Liver (tissue), 9 donors: ENCODE results near the gene SERPINA7. TPM values are rescaled to one million over a fixed set of nuclear protein-coding genes. Genes with fewer than 3 reads are reported as not detected.

Source experiments
- DNase-seq: peaks from one replicate; pipeline ENCODE4 v3.0.0-alpha.2; 2017; ENCODE audit warnings: low spot score
- H3K27ac ChIP-seq, 2 donors: one replicate each; pipeline ENCODE4 v1.7.0; 2013; ENCODE audit warnings: inconsistent platforms in 2 of 2, low read length in 2 of 2, control low read depth in 1 of 2, low read depth in 1 of 2, mild to moderate bottlenecking in 1 of 2
- H3K27me3 ChIP-seq, 4 donors: one replicate each; pipeline versions ENCODE4 v1.6.1 to v1.7.0; 2013; ENCODE audit warnings: low read length in 3 of 4, inconsistent platforms in 1 of 4, mild to moderate bottlenecking in 1 of 4, moderate library complexity in 1 of 4; ENCODE audit not compliant: control insufficient read depth in 4 of 4, insufficient read depth in 4 of 4
- H3K36me3 ChIP-seq, 4 donors: one replicate each; pipeline versions ENCODE4 v1.6.1 to v1.7.0; 2013; ENCODE audit warnings: low read length in 3 of 4, mild to moderate bottlenecking in 3 of 4, low read depth in 1 of 4, moderate library complexity in 1 of 4; ENCODE audit not compliant: control insufficient read depth in 4 of 4, insufficient read depth in 3 of 4
- H3K4me1 ChIP-seq, 4 donors: one replicate each; pipeline versions ENCODE4 v1.6.1 to v1.7.0; 2013; ENCODE audit warnings: low read length in 3 of 4, mild to moderate bottlenecking in 3 of 4, moderate library complexity in 1 of 4; ENCODE audit not compliant: control insufficient read depth in 4 of 4, insufficient read depth in 4 of 4
- H3K4me3 ChIP-seq, 3 donors: one replicate each; pipeline versions ENCODE4 v1.6.1 to v1.7.0; 2013; ENCODE audit warnings: low read length in 3 of 3, control low read depth in 1 of 3, low read depth in 1 of 3, mild to moderate bottlenecking in 1 of 3
- H3K9ac ChIP-seq, 2 donors: one replicate each; pipeline ENCODE4 v1.7.0; 2013; ENCODE audit warnings: low read length in 2 of 2, mild to moderate bottlenecking in 2 of 2, moderate library complexity in 2 of 2, control low read depth in 1 of 2, low read depth in 1 of 2
- H3K9me3 ChIP-seq, 4 donors: one replicate each; pipeline versions ENCODE4 v1.6.1 to v1.7.0; 2013; ENCODE audit warnings: low read length in 3 of 4; ENCODE audit not compliant: control insufficient read depth in 4 of 4
- EGR1 ChIP-seq, 2 donors: IDR thresholded peaks; 2 replicates each; pipeline ENCODE4 v1.6.1; 2016 to 2018; ENCODE audit warnings: antibody characterized with exemption in 2 of 2, low read depth in 2 of 2
- FOXA1 ChIP-seq: IDR thresholded peaks from 2 replicates; pipeline ENCODE4 v1.6.1; 2016; ENCODE audit warnings: antibody characterized with exemption
- FOXA2 ChIP-seq: IDR thresholded peaks from 2 replicates; pipeline ENCODE4 v1.6.1; 2016; ENCODE audit warnings: antibody characterized with exemption
- GABPA ChIP-seq, 2 donors: IDR thresholded peaks in 1 of 2; conservative IDR thresholded peaks in 1 of 2; 2 replicates each; pipeline ENCODE4 v1.6.1; 2016; ENCODE audit warnings: antibody characterized with exemption in 2 of 2, mild to moderate bottlenecking in 1 of 2, moderate library complexity in 1 of 2
- HNF4A ChIP-seq, 2 donors: conservative IDR thresholded peaks; 2 replicates each; pipeline ENCODE4 v1.6.1; 2016; ENCODE audit warnings: antibody characterized with exemption in 2 of 2, mild to moderate bottlenecking in 2 of 2
- HNF4G ChIP-seq: IDR thresholded peaks from 2 replicates; pipeline ENCODE4 v1.6.1; 2016; ENCODE audit warnings: antibody characterized with exemption
- JUND ChIP-seq, 2 donors: IDR thresholded peaks; 2 replicates each; pipeline ENCODE4 v1.6.1; 2016; ENCODE audit warnings: antibody characterized with exemption in 2 of 2
- NR2F2 ChIP-seq: IDR thresholded peaks from 2 replicates; pipeline ENCODE4 v1.6.1; 2016; ENCODE audit warnings: antibody characterized with exemption
- RAD21 ChIP-seq, 2 donors: IDR thresholded peaks; 2 replicates each; pipeline ENCODE4 v1.6.1; 2016; ENCODE audit warnings: antibody characterized with exemption in 2 of 2, mild to moderate bottlenecking in 2 of 2
- RXRA ChIP-seq, 2 donors: IDR thresholded peaks; 2 replicates each; pipeline ENCODE4 v1.6.1; 2017 to 2018; ENCODE audit warnings: antibody characterized with exemption in 2 of 2, mild to moderate bottlenecking in 1 of 2
- SP1 ChIP-seq: IDR thresholded peaks from 2 replicates; pipeline ENCODE4 v1.6.1; 2018; ENCODE audit warnings: antibody characterized with exemption, mild to moderate bottlenecking
- TAF1 ChIP-seq: conservative IDR thresholded peaks from 2 replicates; pipeline ENCODE4 v1.6.1; 2016; ENCODE audit warnings: antibody characterized with exemption, mild to moderate bottlenecking
- YY1 ChIP-seq: IDR thresholded peaks from 2 replicates; pipeline ENCODE4 v1.6.1; 2016; ENCODE audit warnings: antibody characterized with exemption, mild to moderate bottlenecking
- polyA plus RNA-seq, 2 donors: library from polyadenylated mRNA; stranded (reverse) in 1 of 2; unstranded in 1 of 2; fragments of 200-250 nt in 1 of 2; fragments of >200 nt in 1 of 2; fragmentation: Nextera tagmentation in 1 of 2; extraction: Ambion mirVana in 1 of 2; gene quantifications; one replicate each; pipeline versions ENCODE4 v1.2.1 to v1.2.3, GENCODE V29; 2013 to 2015
- total RNA-seq, 2 donors: library from RNA; depleted of rRNA; stranded (reverse); fragments of >200 nt; gene quantifications; one replicate each; pipeline ENCODE4 v1.2.3, GENCODE V29; 2014
- TF ChIP-seq, protein P1 (sequence below): IDR thresholded peaks from 2 replicates; pipeline ENCODE4 v1.6.1; 2016; ENCODE audit warnings: antibody characterized with exemption
- TF ChIP-seq, protein P2 (sequence below): IDR thresholded peaks from 2 replicates; pipeline ENCODE4 v1.6.1; 2016; ENCODE audit warnings: antibody characterized with exemption
- TF ChIP-seq, protein P3 (sequence below): IDR thresholded peaks from 2 replicates; pipeline ENCODE4 v1.6.1; 2016; ENCODE audit warnings: antibody characterized with exemption
- TF ChIP-seq, protein P4 (sequence below): fragments of 150-350 bp; IDR thresholded peaks from 2 replicates; pipeline ENCODE4 v1.5.1; 2017; ENCODE audit warnings: improper control_type of control experiment, low read depth, low read length; ENCODE audit not compliant: missing input control
- TF ChIP-seq, protein P5 (sequence below): IDR thresholded peaks from 2 replicates; pipeline ENCODE4 v1.6.1; 2016; ENCODE audit warnings: antibody characterized with exemption, mild to moderate bottlenecking
- donor health status: healthy.
- donor health status: healthy.
- donor health status: healthy.
- donor health status: healthy.
- donor health status: healthy.

The SERPINA7 gene, protein sequence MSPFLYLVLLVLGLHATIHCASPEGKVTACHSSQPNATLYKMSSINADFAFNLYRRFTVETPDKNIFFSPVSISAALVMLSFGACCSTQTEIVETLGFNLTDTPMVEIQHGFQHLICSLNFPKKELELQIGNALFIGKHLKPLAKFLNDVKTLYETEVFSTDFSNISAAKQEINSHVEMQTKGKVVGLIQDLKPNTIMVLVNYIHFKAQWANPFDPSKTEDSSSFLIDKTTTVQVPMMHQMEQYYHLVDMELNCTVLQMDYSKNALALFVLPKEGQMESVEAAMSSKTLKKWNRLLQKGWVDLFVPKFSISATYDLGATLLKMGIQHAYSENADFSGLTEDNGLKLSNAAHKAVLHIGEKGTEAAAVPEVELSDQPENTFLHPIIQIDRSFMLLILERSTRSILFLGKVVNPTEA
- total RNA-seq (100 to 1,000 TPM; 158 to 325 TPM), polyA plus RNA-seq (100 to 1,000 TPM; 172 to 235 TPM)

DNA sequence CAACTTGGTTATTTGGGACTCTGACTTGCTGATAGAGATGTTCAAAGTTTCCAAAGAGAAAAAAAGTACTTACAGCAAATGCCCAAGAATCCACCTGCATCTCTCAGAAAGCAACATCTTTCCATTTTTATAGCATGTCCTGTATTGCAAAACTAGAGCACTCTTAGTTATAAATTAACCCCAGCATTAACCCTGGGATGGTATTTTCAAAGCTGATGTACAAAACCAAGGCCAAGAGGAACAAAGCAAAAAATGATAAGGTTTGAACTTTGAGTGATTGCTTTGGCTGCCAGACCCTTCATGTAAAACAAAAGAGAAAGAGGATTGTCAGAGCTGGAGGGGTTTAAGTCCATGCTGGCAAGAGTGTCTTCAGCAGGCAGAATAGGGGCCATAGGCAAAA is at the start of gene SERPINA7:
TSS of gene SERPINA7 (minus strand) at position 103 of the 400 bp plus-strand sequence. CDS start 1,669 bp downstream, outside the sequence.
- peak within 1 kb of the TSS; percentile 64 to 75 (median 66) for H3K4me3 ChIP-seq
- no peak for DNase-seq
- H3K36me3 ChIP-seq = peaks cover 0 to 3% (median under 1%) of the 10 kb centered on the region in 4 donors
- peaks cover 3 to 25% (median 15%) of the 10 kb centered on the region in 4 donors for H3K4me1 ChIP-seq
- H3K27me3 ChIP-seq = no peaks in the 10 kb centered on the region
- TF ChIP-seq, protein P1, sequence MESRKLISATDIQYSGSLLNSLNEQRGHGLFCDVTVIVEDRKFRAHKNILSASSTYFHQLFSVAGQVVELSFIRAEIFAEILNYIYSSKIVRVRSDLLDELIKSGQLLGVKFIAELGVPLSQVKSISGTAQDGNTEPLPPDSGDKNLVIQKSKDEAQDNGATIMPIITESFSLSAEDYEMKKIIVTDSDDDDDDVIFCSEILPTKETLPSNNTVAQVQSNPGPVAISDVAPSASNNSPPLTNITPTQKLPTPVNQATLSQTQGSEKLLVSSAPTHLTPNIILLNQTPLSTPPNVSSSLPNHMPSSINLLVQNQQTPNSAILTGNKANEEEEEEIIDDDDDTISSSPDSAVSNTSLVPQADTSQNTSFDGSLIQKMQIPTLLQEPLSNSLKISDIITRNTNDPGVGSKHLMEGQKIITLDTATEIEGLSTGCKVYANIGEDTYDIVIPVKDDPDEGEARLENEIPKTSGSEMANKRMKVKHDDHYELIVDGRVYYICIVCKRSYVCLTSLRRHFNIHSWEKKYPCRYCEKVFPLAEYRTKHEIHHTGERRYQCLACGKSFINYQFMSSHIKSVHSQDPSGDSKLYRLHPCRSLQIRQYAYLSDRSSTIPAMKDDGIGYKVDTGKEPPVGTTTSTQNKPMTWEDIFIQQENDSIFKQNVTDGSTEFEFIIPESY = peak; percentile 54
- TF ChIP-seq EGR1 (IDR thresholded peaks at IDR 0.05; ENCODE audit: low read depth in 2 of 2) = peak in 1 of 2 donors; percentile 40
- TF ChIP-seq HNF4A (conservative IDR thresholded peaks at IDR 0.05) = peak; percentile 72 to 84
- no peak for TF ChIP-seq NR2F2
- no peak for TF ChIP-seq TAF1
- TF ChIP-seq HNF4G = no peak
- TF ChIP-seq, protein P2, sequence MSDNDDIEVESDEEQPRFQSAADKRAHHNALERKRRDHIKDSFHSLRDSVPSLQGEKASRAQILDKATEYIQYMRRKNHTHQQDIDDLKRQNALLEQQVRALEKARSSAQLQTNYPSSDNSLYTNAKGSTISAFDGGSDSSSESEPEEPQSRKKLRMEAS = peak; percentile 66
- TF ChIP-seq FOXA2 = no peak
- TF ChIP-seq RAD21 (IDR thresholded peaks at IDR 0.05) = no peak
- TF ChIP-seq, protein P3, sequence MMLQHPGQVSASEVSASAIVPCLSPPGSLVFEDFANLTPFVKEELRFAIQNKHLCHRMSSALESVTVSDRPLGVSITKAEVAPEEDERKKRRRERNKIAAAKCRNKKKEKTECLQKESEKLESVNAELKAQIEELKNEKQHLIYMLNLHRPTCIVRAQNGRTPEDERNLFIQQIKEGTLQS = no peak
- TF ChIP-seq GABPA (IDR thresholded peaks at IDR 0.05 in 1 of 2, conservative IDR thresholded peaks at IDR 0.05 in 1 of 2) = no peak
- TF ChIP-seq, protein P4, sequence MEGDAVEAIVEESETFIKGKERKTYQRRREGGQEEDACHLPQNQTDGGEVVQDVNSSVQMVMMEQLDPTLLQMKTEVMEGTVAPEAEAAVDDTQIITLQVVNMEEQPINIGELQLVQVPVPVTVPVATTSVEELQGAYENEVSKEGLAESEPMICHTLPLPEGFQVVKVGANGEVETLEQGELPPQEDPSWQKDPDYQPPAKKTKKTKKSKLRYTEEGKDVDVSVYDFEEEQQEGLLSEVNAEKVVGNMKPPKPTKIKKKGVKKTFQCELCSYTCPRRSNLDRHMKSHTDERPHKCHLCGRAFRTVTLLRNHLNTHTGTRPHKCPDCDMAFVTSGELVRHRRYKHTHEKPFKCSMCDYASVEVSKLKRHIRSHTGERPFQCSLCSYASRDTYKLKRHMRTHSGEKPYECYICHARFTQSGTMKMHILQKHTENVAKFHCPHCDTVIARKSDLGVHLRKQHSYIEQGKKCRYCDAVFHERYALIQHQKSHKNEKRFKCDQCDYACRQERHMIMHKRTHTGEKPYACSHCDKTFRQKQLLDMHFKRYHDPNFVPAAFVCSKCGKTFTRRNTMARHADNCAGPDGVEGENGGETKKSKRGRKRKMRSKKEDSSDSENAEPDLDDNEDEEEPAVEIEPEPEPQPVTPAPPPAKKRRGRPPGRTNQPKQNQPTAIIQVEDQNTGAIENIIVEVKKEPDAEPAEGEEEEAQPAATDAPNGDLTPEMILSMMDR = no peak
- TF ChIP-seq, protein P5, sequence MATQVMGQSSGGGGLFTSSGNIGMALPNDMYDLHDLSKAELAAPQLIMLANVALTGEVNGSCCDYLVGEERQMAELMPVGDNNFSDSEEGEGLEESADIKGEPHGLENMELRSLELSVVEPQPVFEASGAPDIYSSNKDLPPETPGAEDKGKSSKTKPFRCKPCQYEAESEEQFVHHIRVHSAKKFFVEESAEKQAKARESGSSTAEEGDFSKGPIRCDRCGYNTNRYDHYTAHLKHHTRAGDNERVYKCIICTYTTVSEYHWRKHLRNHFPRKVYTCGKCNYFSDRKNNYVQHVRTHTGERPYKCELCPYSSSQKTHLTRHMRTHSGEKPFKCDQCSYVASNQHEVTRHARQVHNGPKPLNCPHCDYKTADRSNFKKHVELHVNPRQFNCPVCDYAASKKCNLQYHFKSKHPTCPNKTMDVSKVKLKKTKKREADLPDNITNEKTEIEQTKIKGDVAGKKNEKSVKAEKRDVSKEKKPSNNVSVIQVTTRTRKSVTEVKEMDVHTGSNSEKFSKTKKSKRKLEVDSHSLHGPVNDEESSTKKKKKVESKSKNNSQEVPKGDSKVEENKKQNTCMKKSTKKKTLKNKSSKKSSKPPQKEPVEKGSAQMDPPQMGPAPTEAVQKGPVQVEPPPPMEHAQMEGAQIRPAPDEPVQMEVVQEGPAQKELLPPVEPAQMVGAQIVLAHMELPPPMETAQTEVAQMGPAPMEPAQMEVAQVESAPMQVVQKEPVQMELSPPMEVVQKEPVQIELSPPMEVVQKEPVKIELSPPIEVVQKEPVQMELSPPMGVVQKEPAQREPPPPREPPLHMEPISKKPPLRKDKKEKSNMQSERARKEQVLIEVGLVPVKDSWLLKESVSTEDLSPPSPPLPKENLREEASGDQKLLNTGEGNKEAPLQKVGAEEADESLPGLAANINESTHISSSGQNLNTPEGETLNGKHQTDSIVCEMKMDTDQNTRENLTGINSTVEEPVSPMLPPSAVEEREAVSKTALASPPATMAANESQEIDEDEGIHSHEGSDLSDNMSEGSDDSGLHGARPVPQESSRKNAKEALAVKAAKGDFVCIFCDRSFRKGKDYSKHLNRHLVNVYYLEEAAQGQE = peak; percentile 29
- TF ChIP-seq FOXA1 = no peak
- TF ChIP-seq YY1 = peak; percentile 70
- peak; percentile 30 for TF ChIP-seq SP1
- TF ChIP-seq JUND (IDR thresholded peaks at IDR 0.05) = no peak
- peak; percentile 27 to 70 for TF ChIP-seq RXRA (IDR thresholded peaks at IDR 0.05)
- peak within 1 kb of the TSS; percentile 26 to 42 for H3K27ac ChIP-seq
- no peaks in the 10 kb centered on the region for H3K9me3 ChIP-seq
- H3K9ac ChIP-seq = peak within 1 kb of the TSS in 1 of 2 donors; percentile 49
